Activated CD4-positive, alpha-beta T cell treated with anti-CD3 and anti-CD28 coated beads for 1 hour (primary cell): ENCODE measurements around the gene TRIM59.
A peak's percentile ranks its signal among the peaks of the same experiment; 100 is the strongest.
"Not testable (repeated sequence)": the region's sequence is repeated elsewhere in the genome, so short reads cannot be mapped to it uniquely, and the experiment has no call there.

ENCODE experiments used
- DNase-seq: peaks from one replicate; pipeline ENCODE4 v3.0.0-alpha.2; 2020

Gene TRIM59

DNA sequence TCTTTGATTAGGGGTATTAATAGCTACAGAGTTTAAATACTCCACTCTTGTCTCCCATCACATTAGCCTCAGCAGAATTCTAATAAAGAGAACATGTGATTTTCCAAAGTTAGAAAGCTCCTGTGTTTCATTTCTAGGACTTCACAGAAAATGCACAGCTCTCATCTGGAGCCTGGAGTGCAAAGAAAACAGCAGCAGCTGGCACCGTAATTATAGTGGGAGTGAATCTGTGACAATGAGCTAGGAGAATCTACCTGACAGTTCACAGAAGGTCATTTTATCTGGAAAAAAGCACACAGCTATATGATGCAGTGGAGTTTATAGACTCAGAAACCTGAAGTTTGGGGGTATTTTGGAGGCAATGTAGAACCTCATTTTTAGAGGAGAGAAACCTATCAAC is 5.4 kb upstream of the TRIM59 start:
- DNase-seq: no peak

DNA sequence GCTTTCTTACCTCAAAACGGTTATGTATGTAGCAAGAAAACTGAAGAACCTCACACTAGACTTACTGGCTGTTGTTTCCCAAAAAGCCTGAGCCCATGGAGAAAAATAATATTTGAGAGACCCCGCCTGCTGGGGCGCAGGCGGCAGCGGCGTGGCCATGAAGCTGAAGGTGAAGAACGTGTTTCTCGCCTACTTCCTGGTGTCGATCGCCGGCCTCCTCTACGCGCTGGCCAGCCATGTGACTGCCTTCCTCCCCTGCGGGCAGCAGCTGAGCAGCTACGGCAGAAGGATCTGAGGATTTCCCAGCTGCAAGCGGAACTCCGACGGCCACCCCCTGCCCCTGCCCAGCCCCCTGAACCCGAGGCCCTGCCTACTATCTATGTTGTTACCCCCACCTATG is 2.7 kb upstream of the TRIM59 start:
- not testable (repeated sequence) for DNase-seq

DNA sequence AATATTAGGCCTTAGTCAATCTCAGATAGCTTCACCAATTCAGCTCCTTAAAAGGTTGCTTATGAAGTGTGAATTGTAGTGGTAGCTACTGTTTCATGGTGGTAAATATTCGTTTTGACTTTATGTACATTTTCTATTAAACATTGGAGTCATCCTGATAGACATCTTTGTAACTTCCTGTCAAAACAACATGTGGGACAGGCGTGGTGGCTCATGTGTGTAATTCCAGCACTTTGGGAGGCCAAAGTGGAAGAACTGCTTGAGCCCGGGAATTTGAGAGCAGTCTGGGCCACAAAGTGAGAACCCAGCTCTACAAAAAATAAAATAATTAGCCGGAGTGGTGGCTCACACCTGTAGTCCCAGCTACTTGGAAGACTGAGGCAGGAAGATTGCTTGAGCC is 2.0 kb upstream of the TRIM59 start:
- no peak for DNase-seq

DNA sequence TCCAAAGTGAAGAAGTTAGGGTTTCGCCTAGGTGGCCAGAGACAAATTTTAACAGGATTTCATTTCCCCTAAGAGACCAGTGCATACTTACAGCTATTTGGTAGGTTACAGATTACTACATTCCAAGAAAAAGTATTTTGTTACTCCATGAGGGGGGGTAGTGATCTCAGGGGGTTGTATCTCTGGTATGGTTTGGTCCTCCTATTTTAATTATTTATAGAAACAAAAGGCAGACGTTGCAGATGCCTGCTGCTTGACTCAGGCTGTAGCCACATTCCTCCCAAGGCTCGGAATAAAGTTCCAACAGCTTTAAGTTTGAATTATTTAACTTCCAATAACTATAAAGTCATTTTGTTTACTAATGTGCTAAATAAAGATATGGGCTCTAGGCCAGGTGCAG is 1.3 kb upstream of the TRIM59 start:
- no peak for DNase-seq

DNA sequence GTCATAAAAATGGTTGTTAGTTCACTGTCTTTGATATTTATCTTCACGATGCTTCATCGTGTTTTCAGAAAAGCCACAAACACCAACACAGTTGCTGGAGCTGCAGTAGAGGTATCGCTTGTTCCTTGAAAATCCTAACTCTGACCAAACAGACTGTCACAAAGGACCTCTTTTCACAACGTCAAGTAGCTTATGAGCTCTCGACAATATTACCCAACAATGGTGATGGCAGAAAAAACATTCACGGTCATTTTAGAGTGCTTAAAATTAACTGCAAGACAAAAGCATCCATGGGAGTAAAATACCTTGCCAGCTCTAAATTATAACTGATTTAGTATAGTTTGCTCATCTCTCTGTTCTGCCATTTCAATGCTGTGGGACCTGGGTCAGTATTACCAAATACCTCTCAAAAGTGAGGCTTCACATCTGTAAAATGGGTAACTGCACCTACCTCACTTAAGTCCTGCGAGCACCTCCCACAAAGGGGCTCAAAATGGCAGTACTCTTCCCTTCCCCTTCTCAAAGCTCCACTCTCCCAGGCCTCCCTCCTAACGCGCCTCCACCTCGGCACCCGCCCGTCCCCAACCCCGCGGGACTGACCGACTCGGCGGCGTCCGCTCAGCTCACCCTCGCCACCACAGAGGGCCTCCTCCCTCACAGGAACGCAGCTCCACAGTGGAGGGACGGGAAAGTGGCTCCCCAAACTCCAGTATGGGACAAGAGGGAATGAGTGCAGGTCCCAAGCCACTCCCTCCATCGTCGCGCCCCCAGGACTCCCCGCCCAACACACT is 546 bp downstream of the TRIM59 start:
- no peak for DNase-seq

DNA sequence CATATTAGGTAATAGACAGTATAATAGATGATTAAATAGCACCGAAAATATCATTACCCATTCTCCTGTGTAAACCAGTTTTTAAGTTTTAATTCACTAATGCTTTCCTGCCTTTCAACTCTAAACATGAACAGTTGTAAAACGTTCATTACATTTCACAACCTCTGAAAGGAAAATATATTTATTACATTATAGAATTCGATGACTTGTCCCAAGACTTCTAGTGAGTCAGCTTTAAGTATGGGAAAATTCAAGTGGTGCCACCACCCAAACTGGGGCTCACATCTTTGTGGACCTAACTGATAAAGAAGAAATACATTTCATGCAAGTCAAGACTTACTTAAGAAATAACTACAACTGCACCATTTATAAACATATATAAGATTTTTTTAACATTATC is 2.0 kb downstream of the TRIM59 start:
- no peak for DNase-seq

DNA sequence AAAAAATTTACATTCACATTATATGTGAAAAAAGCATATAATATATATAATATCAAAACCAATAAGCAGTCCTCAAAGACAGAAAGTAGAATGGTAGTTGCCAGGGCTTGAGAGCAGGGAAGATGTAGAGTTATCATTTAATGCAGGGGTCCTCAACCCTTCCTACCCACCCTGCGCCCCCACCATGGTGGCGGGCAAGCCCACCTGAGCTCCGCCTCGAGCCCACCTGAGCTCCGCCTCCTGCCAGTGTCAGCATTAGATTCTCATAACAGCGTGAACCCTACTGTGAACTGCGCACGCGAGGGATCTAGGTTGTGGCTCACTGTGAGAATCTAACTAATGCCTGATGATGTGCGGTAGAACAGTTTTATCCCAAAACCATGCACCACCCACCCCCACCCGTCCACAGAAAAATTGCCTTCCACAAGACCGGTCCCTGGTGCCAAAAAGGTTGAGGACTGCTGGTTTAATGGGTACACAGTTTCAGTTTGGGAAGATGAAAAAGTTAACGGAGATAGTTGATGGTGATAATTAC is 3.0 kb downstream of the TRIM59 start:
- DNase-seq: no peak

DNA sequence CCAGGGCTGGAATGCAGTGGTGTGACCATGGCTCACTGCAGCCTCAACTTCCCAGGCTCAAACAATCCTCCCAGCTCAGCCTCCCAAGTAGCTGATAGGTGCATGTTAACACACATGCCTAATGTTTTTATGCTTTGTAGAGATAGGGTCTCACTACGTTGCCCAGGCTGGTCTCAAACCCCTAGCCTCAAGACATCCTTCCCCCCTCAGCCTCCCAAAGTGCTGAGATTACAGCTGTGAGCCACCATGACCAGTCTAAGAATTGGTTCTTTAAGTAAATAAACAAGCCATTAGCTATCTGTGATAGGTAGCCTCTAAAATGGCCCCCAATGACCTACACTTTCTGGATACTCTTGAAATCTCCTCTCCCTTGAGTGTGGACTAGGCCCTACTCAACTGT is 3.7 kb downstream of the TRIM59 start:
- no peak for DNase-seq

DNA sequence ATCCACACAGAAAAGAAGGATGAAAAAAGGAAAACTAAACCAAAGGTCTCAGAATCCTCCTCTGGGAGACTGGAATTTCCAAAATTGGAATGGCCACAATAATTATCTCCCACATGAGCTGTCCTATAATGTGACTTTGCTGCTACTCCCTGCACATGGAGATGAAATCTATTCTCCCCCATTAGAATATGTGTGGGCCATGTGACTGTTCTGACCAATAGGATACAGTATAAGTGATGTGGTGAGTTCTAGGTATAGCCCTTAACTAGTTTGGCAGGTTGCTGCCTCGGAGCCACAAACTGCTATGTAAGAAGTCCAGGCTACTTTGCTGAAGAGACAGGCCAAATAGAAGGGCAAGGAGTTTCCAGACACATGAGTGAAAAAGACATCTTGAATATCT is 5.2 kb downstream of the TRIM59 start:
- DNase-seq: no peak

DNA sequence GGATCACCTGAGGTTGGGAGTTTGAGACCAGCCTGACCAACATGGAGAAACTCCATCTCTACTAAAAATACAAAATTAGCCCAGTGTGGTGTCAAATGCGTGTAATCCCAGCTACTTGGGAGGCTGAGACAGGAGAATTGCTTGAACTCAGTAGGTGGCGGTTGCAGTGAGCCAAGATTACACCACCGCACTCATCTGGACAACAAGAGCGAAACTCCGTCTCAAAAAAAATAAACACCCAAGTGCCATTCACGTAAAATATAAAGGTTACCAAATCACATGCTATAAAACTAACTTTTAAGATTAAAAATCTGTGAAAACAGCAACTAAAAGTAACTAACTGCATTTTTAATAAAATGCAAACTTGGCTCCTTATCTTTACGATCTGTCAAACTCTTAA is 8.9 kb downstream of the TRIM59 start:
- DNase-seq: no peak

DNA sequence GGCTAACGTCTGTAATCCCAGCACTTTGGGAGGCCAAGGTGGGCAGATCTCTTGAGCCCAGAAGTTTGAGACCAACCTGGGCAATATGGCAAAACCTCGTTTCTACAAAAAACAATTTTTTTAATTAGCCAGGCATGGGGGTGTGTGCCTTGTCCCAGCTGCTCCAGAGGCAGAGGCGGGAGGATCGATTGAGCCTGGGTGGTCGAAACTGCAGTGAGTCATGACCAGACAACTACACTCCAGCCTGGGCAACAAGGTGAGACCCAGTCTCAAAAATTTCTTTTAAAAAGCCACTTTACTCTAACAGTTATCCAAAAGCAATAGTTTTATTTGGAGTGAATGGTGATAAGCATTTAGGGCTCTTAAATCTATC is 12.5 kb downstream of the TRIM59 start:
- no peak for DNase-seq

DNA sequence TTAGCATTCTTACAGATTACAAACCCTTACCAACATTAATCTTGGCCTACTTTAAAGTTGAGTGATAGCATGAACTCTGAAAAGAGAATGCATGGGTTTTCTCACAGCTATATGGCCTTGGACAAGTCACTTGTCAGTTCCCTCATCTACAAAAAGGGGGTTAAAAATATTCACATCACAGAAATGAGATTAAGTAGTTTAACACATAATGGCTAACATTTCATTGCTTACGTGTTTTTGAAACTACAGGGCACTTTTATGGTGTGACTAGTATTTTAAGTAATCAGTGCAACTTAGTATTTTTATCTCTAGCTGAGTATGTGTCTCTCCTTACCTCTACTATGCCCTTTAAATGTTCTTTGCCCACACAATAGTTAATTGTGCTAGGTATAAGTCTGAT is 13.8 kb downstream of the TRIM59 start:
- no peak for DNase-seq

DNA sequence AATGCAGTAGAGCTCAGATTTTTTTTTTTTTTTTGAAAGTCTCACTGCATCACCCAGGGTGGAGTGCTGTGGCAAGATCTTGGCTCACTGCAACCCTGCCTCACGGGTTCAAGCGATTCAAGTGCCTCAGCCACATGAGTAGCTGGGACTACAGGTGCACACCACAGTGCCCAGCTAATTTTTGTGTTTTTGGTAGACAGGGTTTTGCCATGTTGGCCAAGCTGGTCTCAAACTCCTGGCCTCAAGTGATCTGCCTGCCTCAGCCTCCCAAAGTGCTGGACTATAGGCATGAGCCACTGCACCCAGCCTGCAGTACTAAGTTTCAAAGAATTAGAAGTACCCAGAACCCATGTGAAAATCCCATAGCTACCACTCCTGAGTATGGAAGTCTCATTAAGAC is 14.5 kb downstream of the TRIM59 start:
- no peak for DNase-seq

DNA sequence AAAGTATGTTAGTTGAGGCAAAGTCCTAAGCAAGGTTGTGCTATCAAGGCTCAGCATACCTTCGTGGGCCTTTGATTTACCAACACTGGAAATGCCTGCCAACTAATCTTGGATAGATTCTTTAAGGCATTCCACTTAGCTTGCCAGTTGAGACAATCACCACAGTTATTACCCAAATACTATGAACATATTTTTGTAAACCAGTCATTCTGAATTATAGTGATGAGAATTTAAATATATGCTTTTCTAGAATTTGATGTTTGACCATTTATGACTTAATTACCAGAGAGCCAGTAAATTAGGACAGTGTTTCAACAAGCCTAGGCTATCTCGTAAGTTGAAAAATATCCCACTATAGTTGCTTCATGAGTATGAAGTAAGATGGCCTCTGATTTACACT is 15.5 kb downstream of the TRIM59 start:
- DNase-seq: no peak

DNA sequence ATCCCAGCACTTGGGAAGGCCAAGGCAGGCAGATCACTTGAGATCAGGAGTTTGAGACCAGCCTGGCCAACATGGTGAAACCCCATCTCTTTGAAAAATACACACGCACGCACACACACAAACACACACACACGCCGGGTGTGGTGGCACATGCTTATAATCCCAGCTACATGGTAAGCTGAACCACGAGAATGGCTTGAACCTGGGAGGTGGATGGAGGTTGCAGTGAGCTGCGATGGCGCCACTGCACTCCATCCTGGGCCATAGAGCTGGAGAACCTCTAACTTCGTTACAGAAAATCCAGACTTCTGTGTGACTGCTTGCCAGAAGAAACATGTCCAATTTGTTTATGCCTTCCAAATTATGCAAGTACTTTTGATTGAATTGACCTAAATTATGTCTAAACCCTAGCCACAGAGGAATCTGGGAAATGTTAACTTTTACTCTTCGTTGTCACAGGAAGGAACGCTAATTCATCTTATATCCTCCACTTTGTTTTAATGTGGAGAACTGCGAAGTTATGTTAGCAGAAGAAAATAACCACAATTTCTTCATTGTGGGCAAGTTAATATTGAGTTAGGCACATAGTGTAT is 21.7 kb downstream of the TRIM59 start:
- DNase-seq: no peak

DNA sequence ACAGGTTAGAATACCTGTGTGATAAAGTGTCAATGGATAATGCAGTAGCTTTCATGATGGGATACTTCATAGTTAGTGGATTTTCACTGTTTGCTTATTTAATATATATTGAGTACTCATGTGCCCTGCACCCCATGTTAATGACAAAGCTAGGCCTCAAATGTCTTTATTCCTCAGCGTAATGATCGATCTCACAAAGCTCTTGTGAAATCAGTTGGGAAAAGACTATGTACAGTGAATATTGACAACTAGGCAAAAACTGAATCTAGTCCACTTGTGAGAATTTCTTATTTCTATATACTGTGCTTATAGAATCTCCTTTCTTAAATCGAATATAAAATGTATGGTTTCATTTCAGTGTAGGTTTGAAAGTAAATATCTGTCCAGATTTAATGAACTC is 32.3 kb downstream of the TRIM59 start:
- DNase-seq: no peak

DNA sequence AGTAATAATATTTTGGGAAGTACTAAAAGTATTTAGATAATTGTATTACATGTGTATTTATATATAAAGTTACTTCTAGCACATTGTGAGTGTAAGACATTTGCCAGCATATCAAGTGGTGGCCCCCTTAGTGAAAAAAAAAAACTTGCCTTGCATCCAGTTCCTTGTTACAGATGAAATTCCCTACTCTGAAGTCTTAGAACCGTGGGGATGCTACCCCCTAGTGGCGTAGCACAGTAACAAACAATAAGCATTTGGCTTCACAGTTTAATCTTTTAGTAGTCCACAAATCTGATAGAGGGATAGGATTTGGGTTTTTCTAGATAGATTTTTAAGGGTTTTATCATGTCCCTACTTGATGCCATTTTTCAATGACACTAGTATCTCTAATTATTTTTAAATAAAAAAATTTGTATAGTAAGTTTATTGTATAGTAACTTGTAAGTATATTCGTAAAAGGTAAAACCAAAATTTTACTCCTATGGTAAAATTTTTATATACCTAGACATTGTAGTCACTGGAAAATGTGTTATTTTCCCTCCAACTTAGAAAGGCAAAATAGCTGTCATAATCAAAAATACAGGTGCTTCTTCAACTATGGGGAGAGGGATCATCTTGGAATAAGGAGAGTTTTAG is 35.9 kb downstream of the TRIM59 start:
- peak; percentile 40 for DNase-seq

DNA sequence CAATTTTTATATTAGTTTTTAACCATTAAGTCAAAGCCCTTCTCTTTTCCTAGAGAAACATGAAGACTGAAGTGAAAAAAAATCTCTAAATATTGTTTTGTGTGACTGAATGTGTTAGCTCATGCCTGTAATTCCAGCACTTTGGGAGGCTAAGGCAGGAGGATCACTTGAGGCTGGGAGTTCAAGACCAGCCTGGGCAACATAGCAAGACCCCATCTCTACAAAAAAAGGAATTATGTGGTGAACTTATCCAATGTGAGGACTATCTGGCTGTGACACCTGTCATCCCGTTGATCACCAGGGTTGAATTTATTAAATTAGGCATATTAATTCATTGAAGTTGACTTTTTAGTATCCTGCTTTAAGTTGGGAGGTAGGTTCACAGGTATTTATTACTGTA is 37.1 kb downstream of the TRIM59 start:
- no peak for DNase-seq

DNA sequence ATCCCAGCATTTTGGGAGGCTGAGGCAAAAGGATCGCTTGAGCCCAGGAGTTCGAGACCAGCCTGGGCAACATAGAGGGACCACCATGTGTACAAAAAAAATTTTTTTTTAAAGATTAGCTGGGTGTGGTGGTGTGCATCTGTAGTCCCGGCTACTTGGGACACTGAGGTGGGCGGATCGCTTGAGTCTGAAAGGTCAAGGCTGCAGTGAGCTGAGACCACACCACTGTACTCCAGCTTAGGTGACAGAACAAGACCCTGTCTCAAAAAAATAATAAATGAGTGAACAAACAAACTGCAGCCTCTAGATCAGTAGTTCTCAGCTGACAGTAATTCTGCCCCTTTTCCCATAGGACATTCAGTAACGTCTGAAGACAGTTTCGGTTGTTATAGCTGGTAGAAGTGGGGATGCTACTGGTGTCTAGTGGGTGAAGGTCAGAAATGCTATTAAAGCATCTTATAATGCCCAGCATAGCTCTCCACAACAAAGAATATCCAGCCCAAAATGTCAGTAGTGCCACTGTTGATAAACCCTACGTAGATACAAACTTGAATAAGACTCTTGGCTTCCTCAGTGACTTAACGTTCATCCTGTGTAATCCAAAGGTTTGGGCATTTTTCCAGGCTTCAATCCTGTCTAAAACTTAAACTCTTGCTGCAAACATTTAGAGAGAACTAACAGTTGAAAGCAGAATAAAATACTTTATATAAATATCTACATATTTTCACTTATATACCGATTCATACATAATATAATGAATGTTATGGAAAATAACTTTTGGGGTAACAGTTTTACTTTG is 39.6 kb downstream of the TRIM59 start:
- DNase-seq: no peak

DNA sequence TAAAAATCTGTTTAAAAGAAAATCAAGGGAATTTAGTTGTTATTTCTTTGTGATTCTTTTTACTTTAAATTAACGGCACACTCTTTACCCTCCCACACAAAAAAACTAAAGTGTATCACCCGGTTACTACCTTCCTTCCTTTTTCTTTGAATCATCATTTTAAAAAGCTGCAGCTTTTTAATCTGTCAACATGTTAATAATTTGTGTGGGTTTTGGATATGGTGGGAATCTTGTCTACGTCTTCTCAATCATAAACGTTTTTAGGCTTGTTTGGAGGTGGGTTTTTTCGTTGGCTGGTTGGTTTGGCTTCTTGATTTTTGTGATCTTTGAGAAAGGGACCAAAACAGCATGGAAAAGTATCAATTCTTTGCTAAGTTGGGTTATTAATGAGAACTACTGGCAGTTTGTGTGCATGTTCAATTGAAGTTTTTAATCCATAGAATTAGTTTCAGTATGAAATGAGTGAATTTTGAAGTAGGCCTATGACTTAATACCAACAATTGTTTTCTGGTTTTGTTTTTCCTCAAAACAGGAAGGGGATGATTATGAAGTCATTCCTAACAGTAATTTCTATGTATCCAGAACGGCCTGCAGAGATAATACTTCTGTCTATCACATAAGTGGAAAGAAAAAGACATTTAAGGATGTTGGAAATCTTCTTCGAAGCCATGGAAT is 45.7 kb downstream of the TRIM59 start:
- no peak for DNase-seq

DNA sequence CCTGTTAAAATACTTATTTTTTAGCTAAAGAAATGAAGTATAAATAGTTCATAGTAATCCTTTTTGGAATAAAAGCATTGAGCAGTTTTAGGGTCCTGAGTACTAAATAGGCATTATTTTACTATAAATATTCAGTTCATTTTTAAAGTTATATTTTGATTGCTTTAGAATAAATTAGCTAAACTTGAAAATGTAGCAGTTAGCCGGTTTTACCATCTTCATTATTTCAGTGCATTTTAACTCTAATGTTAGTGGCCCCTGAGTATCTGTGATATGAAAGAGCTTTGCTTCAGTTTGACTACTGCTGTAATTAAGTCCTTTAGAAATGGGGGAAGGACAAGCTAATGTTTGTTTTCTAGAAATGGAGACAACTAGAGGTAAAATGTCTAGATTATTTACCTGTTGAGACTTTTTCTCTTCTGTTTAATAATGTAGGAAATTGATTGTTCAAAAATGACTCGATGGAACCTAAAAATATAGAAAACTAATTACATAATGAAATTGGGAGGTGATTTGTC is 46.5 kb downstream of the TRIM59 start:
- DNase-seq: no peak

DNA sequence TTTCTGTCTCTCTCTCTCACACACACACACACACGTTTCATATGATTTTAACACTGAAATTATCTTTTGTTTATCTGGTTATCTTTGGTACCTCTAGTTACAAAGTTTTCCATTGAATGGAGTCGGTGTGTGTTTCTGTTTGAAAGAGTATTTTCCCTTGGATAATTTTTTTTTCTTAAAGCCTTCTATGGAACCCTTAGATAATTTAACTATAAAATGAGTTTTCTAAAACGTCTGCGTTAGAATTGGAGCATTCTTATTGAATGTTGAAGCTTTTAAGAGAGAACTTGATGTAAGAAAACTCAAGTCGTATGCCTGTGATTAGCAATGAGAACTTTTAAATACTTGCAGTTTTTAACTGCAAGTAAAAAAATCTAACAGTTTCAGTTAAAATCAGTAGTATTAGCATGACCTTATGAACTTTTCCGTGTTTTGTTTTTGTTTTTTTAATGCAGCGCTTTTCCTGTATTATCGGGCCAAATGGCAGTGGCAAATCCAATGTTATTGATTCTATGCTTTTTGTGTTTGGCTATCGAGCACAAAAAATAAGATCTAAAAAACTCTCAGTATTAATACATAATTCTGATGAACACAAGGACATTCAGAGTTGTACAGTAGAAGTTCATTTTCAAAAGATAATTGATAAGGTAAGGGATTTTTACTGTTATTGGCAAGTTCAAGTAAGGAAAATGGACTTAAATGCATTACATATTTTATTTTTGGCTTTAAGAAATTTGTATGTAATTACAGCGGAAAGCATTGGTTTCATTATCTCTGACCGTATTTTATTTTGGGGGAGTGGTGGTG is 47.2 kb downstream of the TRIM59 start:
- no peak for DNase-seq
